ENCODE data around the gene NLRP1.

NLRP1 gene

DNA sequence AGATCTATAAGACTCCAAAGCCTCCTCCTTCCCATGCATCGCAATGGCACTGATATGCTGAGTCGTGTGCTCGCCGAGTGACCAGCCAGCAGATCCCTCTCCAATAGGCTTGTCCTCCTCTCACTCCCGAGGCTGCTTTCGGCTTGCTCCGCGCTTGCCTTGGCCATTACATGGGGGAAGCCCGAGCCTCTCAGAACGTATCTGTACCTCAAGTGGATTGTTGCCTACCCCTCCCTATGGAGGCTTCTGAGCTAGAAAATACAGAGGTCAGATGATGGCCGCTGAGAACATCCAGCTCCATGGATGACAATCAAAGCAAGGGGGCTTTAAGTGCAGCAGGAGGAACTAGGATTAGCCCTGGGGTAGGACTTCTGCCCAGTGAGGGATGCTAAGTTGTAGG is 7.7 kb upstream of the NLRP1 start:
- Histone ChIP-seq H3K27ac (ENCODE audit: low read length) (no peak overlapping the region), H3K36me3 (replicated peaks; ENCODE audit: low read depth, low read length) (no peaks in the 10 kb centered on the region), H3K4me3 (ENCODE audit: low read length) (no peak overlapping the region), H3K27me3 (ENCODE audit: low read depth, low read length) (peaks cover 18% of the 10 kb centered on the region; the same call in 1 of the 2 replicates), H4K20me1 (ENCODE audit: insufficient read depth, low read length) (no peaks in the 10 kb centered on the region), H3K4me2 (ENCODE audit: low read length) (no peak overlapping the region), H2AFZ (ENCODE audit: low read depth, low read length) (no peak overlapping the region), H3K79me2 (ENCODE audit: low read length) (no peaks in the 10 kb centered on the region), H3K9me3 (ENCODE audit: insufficient read depth, low read length) (no peaks in the 10 kb centered on the region), H3K4me1 (ENCODE audit: low read length) (no peaks in the 10 kb centered on the region), H3K9ac (ENCODE audit: low read length) (no peak overlapping the region)
- TF ChIP-seq EZH2phosphoT487 (IDR thresholded peaks at IDR 0.05; ENCODE audit: low read depth) (no peak), CTCF (IDR thresholded peaks at IDR 0.05; ENCODE audit: low read depth, low read length) (no peak)

DNA sequence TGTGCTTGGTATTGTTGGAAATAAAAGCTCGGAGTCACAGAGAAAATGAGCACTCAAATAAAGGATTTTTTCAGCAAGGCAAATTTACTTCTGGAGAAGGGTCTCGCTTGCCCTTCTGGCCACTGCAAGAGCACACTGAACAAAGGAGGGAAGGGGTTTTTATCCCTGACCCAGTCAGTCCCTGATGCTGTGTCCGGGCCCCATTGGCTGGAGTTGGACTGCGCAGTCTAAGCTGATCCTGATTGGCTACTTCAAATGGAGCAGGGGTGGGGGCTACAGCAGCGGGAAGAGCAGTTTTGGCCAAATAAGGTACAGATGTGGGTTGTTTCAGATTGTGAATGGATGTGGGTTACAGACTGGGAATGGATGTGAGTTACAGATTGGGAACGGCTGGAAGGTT is 4.3 kb upstream of the NLRP1 start:
- Histone ChIP-seq H3K36me3 (replicated peaks; ENCODE audit: low read depth, low read length) (no peaks in the 10 kb centered on the region), H3K4me1 (ENCODE audit: low read length) (peaks cover 23% of the 10 kb centered on the region), H3K79me2 (ENCODE audit: low read length) (no peaks in the 10 kb centered on the region), H3K4me2 (ENCODE audit: low read length) (no peak overlapping the region), H3K4me3 (ENCODE audit: low read length) (no peak overlapping the region), H3K9ac (ENCODE audit: low read length) (no peak overlapping the region), H3K9me3 (ENCODE audit: insufficient read depth, low read length) (no peaks in the 10 kb centered on the region), H3K27ac (ENCODE audit: low read length) (no peak overlapping the region), H4K20me1 (ENCODE audit: insufficient read depth, low read length) (no peaks in the 10 kb centered on the region), H3K27me3 (ENCODE audit: low read depth, low read length) (no peaks in the 10 kb centered on the region), H2AFZ (ENCODE audit: low read depth, low read length) (no peak overlapping the region)
- TF ChIP-seq EZH2phosphoT487 (IDR thresholded peaks at IDR 0.05; ENCODE audit: low read depth) (no peak), CTCF (IDR thresholded peaks at IDR 0.05; ENCODE audit: low read depth, low read length) (no peak)

DNA sequence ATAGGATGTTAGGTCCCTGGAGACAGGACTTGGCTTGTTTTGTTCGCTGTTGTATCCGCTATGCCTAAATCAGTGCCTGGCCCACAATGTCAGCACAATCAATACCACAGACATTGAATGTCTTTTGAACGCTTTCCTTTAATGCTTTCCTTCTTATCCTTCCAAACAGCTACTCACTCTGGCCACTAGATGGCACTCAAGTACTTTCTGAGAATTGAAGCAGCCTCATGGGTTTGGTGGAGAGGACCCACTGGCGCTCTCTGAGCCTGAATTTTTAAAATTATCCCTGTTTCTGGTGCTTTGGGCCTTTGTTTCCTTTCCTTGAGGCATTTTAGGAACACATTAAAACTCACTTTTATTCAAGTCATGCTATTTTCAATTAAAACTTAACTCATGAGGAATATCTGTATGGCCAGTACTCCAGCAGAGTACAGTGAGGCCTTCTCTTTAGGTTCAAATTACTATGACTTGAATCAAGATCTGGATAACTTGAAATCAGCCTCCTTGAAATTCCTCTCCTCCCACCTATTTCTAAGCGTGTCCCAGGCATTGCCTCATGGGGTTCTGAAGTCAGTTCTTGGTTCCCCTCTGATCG is 3.2 kb upstream of the NLRP1 start:
- H3K27me3 ChIP-seq (ENCODE audit: low read depth, low read length) = no peaks in the 10 kb centered on the region
- H3K27ac ChIP-seq (ENCODE audit: low read length) = no peak overlapping the region
- no peak overlapping the region for H3K4me3 ChIP-seq (ENCODE audit: low read length)
- H3K4me2 ChIP-seq (ENCODE audit: low read length) = no peak overlapping the region
- no peaks in the 10 kb centered on the region for H3K36me3 ChIP-seq (replicated peaks; ENCODE audit: low read depth, low read length)
- H2AFZ ChIP-seq (ENCODE audit: low read depth, low read length) = peak overlapping the region; percentile 41; the same call in 1 of the 2 replicates
- H3K79me2 ChIP-seq (ENCODE audit: low read length) = no peaks in the 10 kb centered on the region
- no peak overlapping the region for H3K9ac ChIP-seq (ENCODE audit: low read length)
- TF ChIP-seq EZH2phosphoT487 (IDR thresholded peaks at IDR 0.05; ENCODE audit: low read depth) (no peak), CTCF (IDR thresholded peaks at IDR 0.05; ENCODE audit: low read depth, low read length) (peak; percentile 80)
- H3K4me1 ChIP-seq (ENCODE audit: low read length) = peaks cover 23% of the 10 kb centered on the region
- H3K9me3 ChIP-seq (ENCODE audit: insufficient read depth, low read length) = no peaks in the 10 kb centered on the region
- H4K20me1 ChIP-seq (ENCODE audit: insufficient read depth, low read length) = no peaks in the 10 kb centered on the region

- Histone ChIP-seq H3K36me3 (replicated peaks; ENCODE audit: low read depth, low read length) (no peaks in the 10 kb centered on the region), H3K9ac (ENCODE audit: low read length) (no peak overlapping the region), H3K27ac (ENCODE audit: low read length) (no peak overlapping the region), H3K4me1 (ENCODE audit: low read length) (peaks cover 23% of the 10 kb centered on the region), H3K9me3 (ENCODE audit: insufficient read depth, low read length) (no peaks in the 10 kb centered on the region), H3K27me3 (ENCODE audit: low read depth, low read length) (no peaks in the 10 kb centered on the region), H4K20me1 (ENCODE audit: insufficient read depth, low read length) (no peaks in the 10 kb centered on the region), H3K4me3 (ENCODE audit: low read length) (0 out of 2 replicates have a peak overlapping the region, but pooled peaks have one; percentile 20), H3K4me2 (ENCODE audit: low read length) (peak overlapping the region; percentile 53), H2AFZ (ENCODE audit: low read depth, low read length) (no peak overlapping the region), H3K79me2 (ENCODE audit: low read length) (no peaks in the 10 kb centered on the region)
- TF ChIP-seq EZH2phosphoT487 (IDR thresholded peaks at IDR 0.05; ENCODE audit: low read depth) = no peak
- TF ChIP-seq CTCF (IDR thresholded peaks at IDR 0.05; ENCODE audit: low read depth, low read length) = no peak
Observed at GRCh38 chr17:5585836-5586521, 1.7 kb upstream of the NLRP1 start.

All from OCI-LY3 (cell line).